ENCODE measurements around the gene LAMC2.

The LAMC2 gene

DNA sequence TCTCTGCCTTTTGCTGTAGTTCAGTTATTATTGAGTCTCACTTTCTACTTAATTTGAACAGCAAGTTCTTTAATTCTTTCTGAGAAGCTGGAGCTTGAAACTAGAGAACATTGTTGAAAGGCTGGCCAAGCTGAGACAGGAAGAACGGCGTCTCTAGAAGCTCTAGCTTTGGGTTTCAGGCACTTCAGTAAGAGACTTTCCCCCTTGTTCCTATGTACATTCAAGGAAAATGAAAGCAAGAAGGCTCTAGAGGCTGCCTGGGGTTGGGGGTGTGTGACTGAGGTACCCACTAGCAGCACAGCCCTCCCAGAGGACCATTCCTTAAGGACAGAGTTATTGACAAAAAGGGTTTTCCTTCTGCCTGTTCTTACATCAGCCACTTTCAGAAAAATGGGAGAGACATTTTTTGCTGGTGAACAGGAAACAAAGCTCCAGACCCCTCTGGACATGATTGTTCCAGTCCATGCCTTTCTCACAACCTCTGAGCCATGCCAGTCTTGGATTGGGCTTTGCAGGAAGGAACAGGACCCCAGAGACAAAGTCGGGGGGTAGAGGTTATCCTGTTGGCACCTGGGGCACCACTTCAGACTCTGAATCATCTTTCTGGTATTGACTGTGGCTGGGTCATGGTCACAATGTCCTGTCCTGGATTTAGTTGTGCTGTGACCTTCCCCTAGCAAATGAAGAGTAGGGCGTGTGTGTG is 63.1 kb downstream of the LAMC2 start:
- in situ Hi-C loops (cut with HindIII; ENCODE audit: low pct_ligation_motif_present, low sequenced_read_pairs) = no loop called here

DNA sequence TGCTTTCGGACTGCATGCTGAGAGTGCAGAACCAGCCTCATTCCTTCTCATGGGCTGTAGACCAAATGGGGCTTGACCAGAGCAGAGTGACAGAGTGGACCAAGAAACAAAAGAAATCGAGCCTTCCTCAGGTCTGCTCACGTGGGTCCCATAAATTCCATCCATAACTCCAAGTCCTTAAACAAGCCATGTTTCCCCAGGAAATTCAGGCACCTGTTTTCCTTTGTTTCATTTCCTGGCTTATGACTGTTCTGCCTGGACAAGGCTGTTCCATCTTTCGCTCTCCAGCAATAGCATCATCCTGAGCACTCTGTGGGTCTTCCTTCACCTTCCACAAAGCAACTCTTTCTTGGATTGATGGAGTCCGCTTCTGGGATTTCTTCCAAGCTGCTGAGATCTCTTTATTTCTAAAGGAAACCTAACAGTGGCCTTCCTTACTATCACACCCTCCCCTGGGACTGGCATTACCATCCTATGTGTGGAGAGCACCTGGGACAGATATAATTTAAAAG is 63.9 kb downstream of the LAMC2 start:
- Histone ChIP-seq H3K27ac (no peak overlapping the region), H3K36me3 (replicated peaks) (no peaks in the 10 kb centered on the region), H3K27me3 (replicated peaks) (no peaks in the 10 kb centered on the region), H3K4me3 (ENCODE audit: low read depth, low read length) (no peak overlapping the region)
- TF ChIP-seq, protein P1, sequence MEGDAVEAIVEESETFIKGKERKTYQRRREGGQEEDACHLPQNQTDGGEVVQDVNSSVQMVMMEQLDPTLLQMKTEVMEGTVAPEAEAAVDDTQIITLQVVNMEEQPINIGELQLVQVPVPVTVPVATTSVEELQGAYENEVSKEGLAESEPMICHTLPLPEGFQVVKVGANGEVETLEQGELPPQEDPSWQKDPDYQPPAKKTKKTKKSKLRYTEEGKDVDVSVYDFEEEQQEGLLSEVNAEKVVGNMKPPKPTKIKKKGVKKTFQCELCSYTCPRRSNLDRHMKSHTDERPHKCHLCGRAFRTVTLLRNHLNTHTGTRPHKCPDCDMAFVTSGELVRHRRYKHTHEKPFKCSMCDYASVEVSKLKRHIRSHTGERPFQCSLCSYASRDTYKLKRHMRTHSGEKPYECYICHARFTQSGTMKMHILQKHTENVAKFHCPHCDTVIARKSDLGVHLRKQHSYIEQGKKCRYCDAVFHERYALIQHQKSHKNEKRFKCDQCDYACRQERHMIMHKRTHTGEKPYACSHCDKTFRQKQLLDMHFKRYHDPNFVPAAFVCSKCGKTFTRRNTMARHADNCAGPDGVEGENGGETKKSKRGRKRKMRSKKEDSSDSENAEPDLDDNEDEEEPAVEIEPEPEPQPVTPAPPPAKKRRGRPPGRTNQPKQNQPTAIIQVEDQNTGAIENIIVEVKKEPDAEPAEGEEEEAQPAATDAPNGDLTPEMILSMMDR (IDR thresholded peaks at IDR 0.05; ENCODE audit: low read depth, low read length, missing control alignments) = no peak
- in situ Hi-C loops (cut with HindIII; ENCODE audit: low pct_ligation_motif_present, low sequenced_read_pairs) = no loop called here
- DNase-seq = no peak

More for the DNA sequence above, 63.1 kb downstream of the LAMC2 start:
- Histone ChIP-seq H3K27ac (no peak overlapping the region), H3K27me3 (replicated peaks) (no peaks in the 10 kb centered on the region), H3K36me3 (replicated peaks) (no peaks in the 10 kb centered on the region), H3K4me3 (ENCODE audit: low read depth, low read length) (no peak overlapping the region)
- DNase-seq = no peak
- TF ChIP-seq, protein P1 (IDR thresholded peaks at IDR 0.05; ENCODE audit: low read depth, low read length, missing control alignments) = no peak

DNA sequence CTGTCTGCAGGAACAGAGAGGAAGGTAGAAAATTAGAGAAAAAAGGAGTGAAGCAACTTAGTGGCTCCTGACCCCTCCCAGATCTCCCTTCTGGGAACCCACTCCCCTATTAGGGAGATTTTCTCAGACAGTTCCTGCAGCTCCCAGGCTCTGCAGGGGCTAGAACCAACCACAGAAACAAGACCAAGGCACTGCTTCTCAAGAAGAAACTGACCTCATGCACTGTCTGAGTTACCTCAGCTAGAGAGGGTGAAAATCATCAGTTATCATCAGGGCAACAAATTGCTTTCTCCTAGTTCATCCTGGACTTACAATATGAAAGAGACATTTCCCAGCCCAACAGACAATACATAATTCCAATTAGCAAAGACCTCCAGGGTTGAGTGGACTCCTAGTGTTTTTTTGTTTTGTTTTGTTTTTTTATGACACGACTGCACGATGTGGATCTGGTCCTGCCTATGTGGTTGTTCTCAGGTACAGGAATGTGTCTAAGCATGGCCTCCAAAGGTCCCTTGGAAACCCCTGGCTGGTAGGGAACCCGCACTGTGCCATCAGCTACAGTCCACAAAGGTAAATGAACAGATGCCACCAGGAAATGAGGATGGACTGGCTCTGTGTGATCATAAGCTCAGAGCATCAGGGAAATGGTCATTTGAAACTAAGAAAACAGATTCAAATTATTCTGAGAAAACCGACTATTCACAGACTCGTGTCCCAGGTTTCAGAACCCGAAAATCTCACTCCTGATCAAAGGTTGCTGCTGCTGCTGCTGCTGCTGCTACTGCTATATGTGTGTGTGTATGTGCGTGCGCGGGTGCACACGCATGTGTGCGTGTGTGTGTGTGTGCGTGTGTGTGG is 65.3 kb downstream of the LAMC2 start:
- Histone ChIP-seq H3K27me3 (replicated peaks) (no peaks in the 10 kb centered on the region), H3K36me3 (replicated peaks) (no peaks in the 10 kb centered on the region), H3K27ac (no peak overlapping the region), H3K4me3 (ENCODE audit: low read depth, low read length) (no peak overlapping the region)
- TF ChIP-seq, protein P1 (IDR thresholded peaks at IDR 0.05; ENCODE audit: low read depth, low read length, missing control alignments) = no peak
- DNase-seq = no peak
- in situ Hi-C loops (cut with HindIII; ENCODE audit: low pct_ligation_motif_present, low sequenced_read_pairs) = no loop called here

DNA sequence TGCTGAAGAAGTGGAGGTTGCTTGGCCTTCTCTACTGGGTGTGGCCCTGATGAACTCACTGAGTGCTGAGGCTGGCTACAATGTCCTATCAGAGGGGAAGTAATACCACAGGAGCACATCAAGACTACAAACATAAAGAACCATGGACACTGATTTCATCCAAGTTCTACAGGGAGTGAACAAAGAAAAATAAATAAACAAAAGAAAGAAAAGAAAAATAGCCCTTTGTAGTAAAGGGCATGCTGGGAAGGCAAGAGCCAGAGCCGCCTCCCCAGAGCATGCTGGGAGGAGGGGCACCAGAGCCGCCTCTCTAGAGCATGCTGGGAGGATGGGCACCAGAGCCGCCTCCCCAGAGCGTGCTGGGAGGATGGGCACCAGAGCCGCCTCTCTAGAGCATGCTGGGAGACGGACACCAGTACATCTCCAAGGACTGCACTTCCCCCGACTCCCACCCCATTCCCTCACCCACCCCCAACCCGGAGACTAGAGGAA is 65.9 kb downstream of the LAMC2 start:
- Histone ChIP-seq H3K27me3 (replicated peaks) (no peaks in the 10 kb centered on the region), H3K27ac (no peak overlapping the region), H3K4me3 (ENCODE audit: low read depth, low read length) (no peak overlapping the region), H3K36me3 (replicated peaks) (no peaks in the 10 kb centered on the region)
- in situ Hi-C loops (cut with HindIII; ENCODE audit: low pct_ligation_motif_present, low sequenced_read_pairs) = no loop called here
- no peak for DNase-seq
- TF ChIP-seq, protein P1 (IDR thresholded peaks at IDR 0.05; ENCODE audit: low read depth, low read length, missing control alignments) = no peak

DNA sequence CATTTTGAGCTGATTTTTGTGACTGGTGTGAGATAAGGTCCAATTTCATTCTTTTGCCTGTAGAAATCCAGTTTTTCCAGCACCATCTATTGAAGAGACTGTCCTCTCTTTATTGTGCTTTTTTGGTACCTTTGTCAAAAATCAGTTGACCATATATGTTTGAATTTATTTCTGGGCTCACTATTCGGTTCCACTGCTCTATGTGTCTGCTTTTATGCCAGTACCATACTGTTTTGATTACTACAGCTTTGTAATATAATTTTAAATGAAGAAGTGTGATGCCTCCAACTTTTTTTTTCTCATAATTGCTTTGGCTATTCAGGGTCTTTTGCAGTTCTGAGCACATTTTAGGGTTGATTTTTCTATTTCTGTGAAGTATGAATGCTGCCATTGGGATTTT is 69.0 kb downstream of the LAMC2 start:
- H3K4me3 ChIP-seq (ENCODE audit: low read depth, low read length) = no peak overlapping the region
- H3K27me3 ChIP-seq (replicated peaks) = no peaks in the 10 kb centered on the region
- no peaks in the 10 kb centered on the region for H3K36me3 ChIP-seq (replicated peaks)
- H3K27ac ChIP-seq = no peak overlapping the region
- in situ Hi-C loops (cut with HindIII; ENCODE audit: low pct_ligation_motif_present, low sequenced_read_pairs) = no loop called here
- DNase-seq = no peak
- TF ChIP-seq, protein P1 (IDR thresholded peaks at IDR 0.05; ENCODE audit: low read depth, low read length, missing control alignments) = no peak
